Amniotic epithelial cell (primary cell): Measurements from ENCODE around the gene TEK.
"Not testable (repeated sequence)": the region's sequence is repeated elsewhere in the genome, so short reads cannot be mapped to it uniquely, and the experiment has no call there.

Source experiments
- DNase-seq: peaks from one replicate; pipeline ENCODE4 v3.0.0-alpha.2; 2010; ENCODE audit warnings: low read depth

Gene TEK

GRCh38 chr9:27227192-27227591, 118.2 kb downstream of the TEK start:
- peak; percentile 94 for DNase-seq

- DNase-seq: not testable (repeated sequence)
These were observed 130.6 kb downstream of the TEK start for GRCh38 chr9:27239648-27240047.

DNA sequence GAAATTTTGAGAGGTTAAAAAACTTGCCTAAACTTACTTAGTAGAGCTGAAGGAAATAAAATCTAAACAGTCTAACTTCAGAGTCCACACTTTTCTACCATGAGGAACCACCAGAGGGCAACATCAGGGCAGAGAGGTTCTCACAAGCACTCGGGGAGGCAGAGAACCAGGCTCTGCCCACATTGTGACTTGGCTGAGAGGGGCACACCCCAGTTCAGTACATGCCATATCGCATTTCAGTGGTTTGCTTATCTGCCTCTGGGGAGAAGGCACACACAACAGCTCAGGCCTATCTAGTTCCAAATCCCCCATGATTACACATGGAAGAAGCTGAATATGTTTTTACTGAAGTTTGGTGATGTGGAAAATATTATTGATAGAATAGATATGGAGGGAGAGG, 138.7 kb downstream of the TEK start:
- peak; percentile 91 for DNase-seq

GRCh38 chr9:27248702-27249101, 139.7 kb downstream of the TEK start:
- peak; percentile 3 for DNase-seq

- DNase-seq: no peak
These were observed 149.6 kb downstream of the TEK start for GRCh38 chr9:27258662-27259061.

DNA sequence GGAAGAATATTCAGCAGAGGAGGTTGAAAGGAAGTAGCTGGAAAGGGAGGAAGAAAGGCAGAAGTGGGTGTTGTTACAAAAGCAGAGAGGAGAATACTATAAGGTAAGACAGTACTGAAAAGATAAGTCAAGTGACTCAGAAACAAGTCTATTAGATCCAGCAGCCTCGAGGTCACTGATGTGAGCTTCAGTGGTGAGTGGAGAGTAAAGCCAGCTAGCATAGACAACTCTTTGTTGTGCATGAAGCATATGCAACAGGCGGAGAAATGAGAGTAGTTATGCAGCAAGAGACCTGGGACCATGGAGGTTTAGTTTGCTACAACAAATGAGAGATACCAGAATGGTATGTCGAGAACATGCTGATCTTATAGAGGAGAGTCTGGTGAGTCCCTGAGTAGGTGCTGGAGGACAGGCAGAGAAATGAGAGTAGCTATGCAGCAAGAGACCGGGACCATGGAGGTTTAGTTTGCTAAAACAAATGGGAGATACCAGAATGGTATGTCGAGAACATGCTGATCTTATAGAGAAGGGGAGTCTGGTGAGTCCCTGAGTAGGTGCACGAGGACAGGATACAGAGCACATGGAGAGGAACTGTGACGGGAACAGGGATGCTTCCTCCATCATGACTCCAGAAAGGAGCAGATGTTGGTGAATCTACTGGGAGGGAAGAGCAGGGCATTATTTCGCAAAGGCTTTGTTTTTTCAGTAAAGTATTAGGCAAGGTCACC, 151.9 kb downstream of the TEK start:
- DNase-seq: no peak

DNA sequence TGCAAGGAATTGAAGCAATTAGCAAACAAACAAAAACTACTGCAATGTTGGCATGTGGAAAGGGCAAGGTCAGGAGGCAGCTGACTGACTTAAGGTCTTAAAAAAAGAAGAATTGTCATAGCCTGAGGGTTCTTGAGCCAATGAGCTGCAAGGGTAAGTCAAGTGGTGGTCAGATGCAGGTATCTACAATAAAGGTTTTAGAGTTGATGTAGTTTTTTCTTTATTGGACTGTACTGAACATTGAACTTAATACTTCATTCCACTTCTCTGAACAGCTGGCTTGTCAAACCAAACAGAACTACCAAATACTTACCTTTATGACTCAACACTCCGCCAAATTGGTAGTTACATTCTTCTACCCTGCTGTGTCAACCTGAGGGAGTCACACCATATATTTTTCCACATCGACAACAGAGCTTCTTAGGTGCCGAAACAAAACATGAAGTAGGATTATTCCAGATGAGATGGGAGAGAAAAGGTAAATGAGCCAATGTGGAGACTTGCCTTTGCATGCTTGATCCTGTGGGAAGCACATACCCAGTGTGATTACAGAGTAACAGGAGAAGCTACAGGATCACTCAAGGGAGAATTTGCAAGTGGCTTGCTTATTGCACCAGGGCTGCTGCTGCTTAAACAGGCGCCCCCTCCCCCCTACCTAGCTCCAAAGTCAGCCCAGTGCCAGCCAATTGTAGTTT, 152.6 kb downstream of the TEK start:
- no peak for DNase-seq

GRCh38 chr9:27272103-27272502, 163.1 kb downstream of the TEK start:
- no peak for DNase-seq

- no peak for DNase-seq
These were observed 164.2 kb downstream of the TEK start for GRCh38 chr9:27273186-27273585.

DNA sequence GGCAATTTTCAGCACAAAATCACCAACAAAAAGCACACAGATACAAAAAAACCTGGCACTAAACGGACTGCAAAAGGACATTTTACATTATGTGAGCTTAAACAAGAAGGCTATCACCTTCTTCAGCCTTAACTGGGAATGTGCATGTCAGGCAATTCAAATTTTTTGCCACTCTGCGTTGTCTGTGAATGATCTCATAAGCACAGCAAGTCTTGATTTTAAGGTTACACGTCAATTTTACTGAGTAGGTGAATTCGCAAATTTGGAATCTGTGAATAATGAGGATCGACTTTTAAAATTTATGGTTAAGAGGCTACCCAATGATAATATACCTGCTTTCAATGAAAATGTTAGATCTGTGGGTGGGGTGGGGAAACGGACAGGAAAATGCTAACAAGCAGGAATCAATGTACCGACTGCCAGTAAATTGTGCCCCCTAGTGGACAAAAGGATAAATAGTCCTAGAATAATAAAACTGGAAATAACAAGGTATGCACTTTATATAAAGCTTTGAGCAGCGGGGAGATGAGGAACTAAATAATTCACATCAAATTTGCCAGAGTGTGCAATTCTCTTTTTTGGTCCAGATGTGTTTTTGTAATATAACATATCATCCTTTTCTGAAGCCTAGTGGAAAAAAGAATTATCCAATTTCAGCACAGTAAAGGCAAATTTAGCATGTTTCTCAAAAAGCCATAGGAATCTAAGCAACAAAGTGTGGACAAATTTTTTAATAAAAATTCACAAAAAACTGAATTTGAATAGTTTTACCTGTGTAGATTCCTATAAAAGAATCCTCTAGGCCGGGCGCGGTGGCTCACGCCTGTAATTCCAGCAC, 167.4 kb downstream of the TEK start:
- DNase-seq: peak; percentile 55

DNA sequence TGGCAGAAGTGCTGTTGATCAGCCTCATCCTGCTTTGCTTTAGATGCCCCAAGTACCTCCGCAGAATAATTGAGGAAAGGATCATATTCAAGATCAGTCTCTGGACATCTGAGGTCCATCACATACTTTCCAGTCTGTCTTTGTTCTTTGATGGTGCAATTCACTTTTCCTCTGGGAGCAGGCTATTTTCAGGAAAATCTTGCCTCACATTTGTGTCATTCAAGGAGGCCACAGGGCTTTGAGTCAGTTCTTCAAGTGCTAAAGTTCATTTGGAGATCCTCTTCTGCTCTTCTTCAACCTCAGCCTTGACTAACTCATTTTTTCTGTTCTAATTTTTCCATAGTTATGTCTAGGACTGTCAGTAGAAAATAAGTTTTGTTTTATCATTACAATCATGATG, 169.3 kb downstream of the TEK start:
- peak; percentile 43 for DNase-seq

- DNase-seq: no peak
These were observed 170.6 kb downstream of the TEK start for GRCh38 chr9:27279611-27280010.
